Measurements from ENCODE around the gene PAX2. TPM values are rescaled to one million over a fixed set of nuclear protein-coding genes. Genes with fewer than 3 reads are reported as not detected.

PAX2 gene
- total RNA-seq, 1 donor from 2014 or later = not detected

DNA sequence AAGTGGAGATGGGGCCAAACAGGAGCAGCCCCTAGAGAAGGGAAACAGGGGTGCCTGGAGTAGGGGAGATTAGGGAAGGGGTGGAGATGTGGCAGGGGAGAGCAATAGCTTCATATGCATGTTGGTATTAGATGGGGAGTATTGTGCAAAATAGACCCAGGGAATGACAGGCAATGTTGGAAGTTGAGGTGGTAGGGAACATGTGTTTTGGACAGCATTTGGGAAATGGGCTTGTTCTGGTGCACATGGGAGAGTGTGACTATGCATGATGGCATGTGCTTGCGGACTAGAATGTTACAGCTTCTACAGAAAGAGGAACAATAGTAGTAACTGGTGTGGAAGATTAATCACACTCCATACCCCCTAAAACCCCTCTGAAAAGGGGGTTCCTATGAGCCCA is 10.4 kb downstream of the PAX2 start:
- H3K27ac ChIP-seq = no peak overlapping the region
- H3K9me3 ChIP-seq = no peaks in the 10 kb centered on the region
- TF ChIP-seq CTCF (IDR thresholded peaks at IDR 0.05) = no peak
- H3K36me3 ChIP-seq = no peaks in the 10 kb centered on the region
- ATAC-seq = no peak
- no peak for DNase-seq
- peaks cover 97% of the 10 kb centered on the region for H3K27me3 ChIP-seq
- H3K4me3 ChIP-seq = no peak overlapping the region
- intact Hi-C loops (cut with DNase I) = no loop called here
- no peaks in the 10 kb centered on the region for H3K4me1 ChIP-seq

- no peak for TF ChIP-seq CTCF (IDR thresholded peaks at IDR 0.05)
- DNase-seq (peak; percentile 60), ATAC-seq (no peak)
- Histone ChIP-seq H3K36me3 (no peaks in the 10 kb centered on the region), H3K4me1 (no peaks in the 10 kb centered on the region), H3K27ac (no peak overlapping the region), H3K9me3 (no peaks in the 10 kb centered on the region), H3K4me3 (no peak overlapping the region), H3K27me3 (peaks cover 84% of the 10 kb centered on the region)
- intact Hi-C loops (cut with DNase I) = no loop called here
These were observed 13.9 kb downstream of the PAX2 start for GRCh38 chr10:100759331-100759730.

- ATAC-seq (no peak), DNase-seq (peak; percentile 25)
- Histone ChIP-seq H3K9me3 (no peaks in the 10 kb centered on the region), H3K4me1 (no peaks in the 10 kb centered on the region), H3K27me3 (peaks cover 75% of the 10 kb centered on the region), H3K27ac (no peak overlapping the region), H3K4me3 (no peak overlapping the region), H3K36me3 (no peaks in the 10 kb centered on the region)
- intact Hi-C loops (cut with DNase I) = no loop called here
- TF ChIP-seq CTCF (IDR thresholded peaks at IDR 0.05) = no peak
These were observed 15.3 kb downstream of the PAX2 start for GRCh38 chr10:100760726-100761125.

DNA sequence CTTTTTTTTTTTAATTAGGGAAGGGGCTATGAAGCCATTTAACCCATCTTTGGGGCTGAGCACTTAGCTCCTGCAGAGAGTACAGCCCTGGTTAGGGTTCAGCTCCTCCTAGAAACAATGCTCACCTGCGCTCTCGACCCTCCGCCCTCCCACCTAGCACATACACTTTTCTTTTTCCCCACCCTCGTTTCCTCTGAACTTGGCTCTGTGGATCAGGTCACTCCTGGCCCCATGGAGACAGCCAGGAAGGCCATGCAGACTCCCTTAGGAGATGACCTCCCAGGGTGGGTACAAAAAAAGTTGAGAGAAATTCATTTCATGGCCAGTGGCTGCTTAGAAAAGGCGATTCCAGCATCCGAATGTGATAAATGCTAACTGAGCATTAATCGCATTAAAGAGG is 15.8 kb downstream of the PAX2 start:
- DNase-seq = peak; percentile 22
- no peak for ATAC-seq
- Histone ChIP-seq H3K4me1 (no peaks in the 10 kb centered on the region), H3K4me3 (no peak overlapping the region), H3K36me3 (no peaks in the 10 kb centered on the region), H3K27ac (no peak overlapping the region), H3K27me3 (peaks cover 75% of the 10 kb centered on the region), H3K9me3 (no peaks in the 10 kb centered on the region)
- intact Hi-C loops (cut with DNase I) = no loop called here
- TF ChIP-seq CTCF (IDR thresholded peaks at IDR 0.05) = no peak

DNA sequence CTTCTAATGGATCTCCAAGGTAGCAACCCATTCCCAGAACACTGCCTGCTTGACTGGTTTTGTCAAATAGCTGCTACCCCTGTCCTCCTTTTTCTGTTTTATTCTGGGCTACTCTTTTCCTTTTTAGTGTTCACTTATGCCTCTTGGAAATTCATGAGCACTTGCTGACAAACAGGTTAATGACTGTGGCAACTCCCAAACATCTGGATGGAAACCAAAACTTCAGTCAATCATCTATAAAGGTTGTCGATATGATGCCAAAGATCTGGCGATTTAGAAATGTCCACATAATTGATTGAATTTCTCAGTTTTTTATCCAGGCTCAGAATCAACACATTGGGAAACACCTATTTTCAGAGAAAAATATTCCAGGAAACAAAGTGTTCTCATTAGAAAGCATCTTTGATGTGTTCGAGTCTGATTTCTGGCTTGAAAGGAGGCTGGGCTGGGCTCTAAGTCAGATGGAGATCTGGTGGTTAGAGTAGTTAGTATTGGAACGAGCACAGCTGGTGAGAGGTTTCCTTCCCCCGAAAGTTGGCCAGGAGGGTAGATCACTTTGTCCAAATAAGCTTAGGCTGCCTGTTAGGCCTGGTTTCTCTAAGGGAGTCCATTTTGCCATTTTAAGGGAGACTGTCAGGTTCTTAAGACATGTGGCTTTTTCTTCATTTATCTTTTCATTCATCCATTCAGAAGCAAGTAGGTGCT is 17.8 kb downstream of the PAX2 start:
- Histone ChIP-seq H3K36me3 (no peaks in the 10 kb centered on the region), H3K4me3 (no peak overlapping the region), H3K27me3 (peaks cover 61% of the 10 kb centered on the region), H3K27ac (no peak overlapping the region), H3K4me1 (no peaks in the 10 kb centered on the region), H3K9me3 (no peaks in the 10 kb centered on the region)
- no peak for DNase-seq
- ATAC-seq = no peak
- no peak for TF ChIP-seq CTCF (IDR thresholded peaks at IDR 0.05)
- intact Hi-C loops (cut with DNase I) = no loop called here
